Right cardiac atrium (tissue), 5 donors: ENCODE results near the gene BFSP1. TPM values are rescaled to one million over a fixed set of nuclear protein-coding genes. Genes with fewer than 3 reads are reported as not detected.

Source experiments
- ATAC-seq, 2 donors: fragments of 200-7000 bp; cut with Tn5 transposase; one replicate each; pipeline versions ENCODE4 v1.8.0 to v1.9.1; 2020; ENCODE audit warnings: moderate library complexity in 2 of 2, mild to moderate bottlenecking in 1 of 2
- DNase-seq, 3 donors: peaks; one replicate each; pipeline ENCODE4 v3.0.0-alpha.2; 2020
- H3K27ac ChIP-seq: one replicate; pipeline ENCODE4 v1.5.1; 2013; ENCODE audit warnings: mild to moderate bottlenecking, low read length, control low read depth, moderate library complexity
- H3K27me3 ChIP-seq: one replicate; pipeline ENCODE4 v1.6.1; 2013; ENCODE audit not compliant: control insufficient read depth, insufficient read depth
- H3K4me1 ChIP-seq: one replicate; pipeline ENCODE4 v1.6.1; 2013; ENCODE audit warnings: low read length; ENCODE audit not compliant: control insufficient read depth, insufficient read depth
- H3K4me3 ChIP-seq: one replicate; pipeline ENCODE4 v1.5.1; 2013; ENCODE audit warnings: low read length, control low read depth
- H3K9me3 ChIP-seq: one replicate; pipeline ENCODE4 v1.6.1; 2013; ENCODE audit warnings: low read length; ENCODE audit not compliant: control insufficient read depth
- WGBS: extraction: QIAGEN DNeasy Blood & Tissue Kit; methylation state at CpG from one replicate; pipeline ENCODE4 v1.1.7; 2013; 5-methylcytosine and 5-hydroxymethylcytosine counted together
- intact Hi-C, 4 donors: fragments of 100-400 bp; cut with DNase I; formaldehyde crosslinking; loops; one replicate each; pipeline versions ENCODE4 v1.11.0 to v1.14.0; 2022 to 2023
- long read RNA-seq, 4 donors: library from polyadenylated mRNA; unstranded; transcript quantifications; one replicate each; pipeline ENCODE4 v2.0.0, GENCODE V29; 2020 to 2021
- polyA plus RNA-seq: library from polyadenylated mRNA; stranded (reverse); fragments of 200-250 nt; gene quantifications from one replicate; pipeline ENCODE4 v1.2.3, GENCODE V29; 2013
- total RNA-seq, 4 donors: library from RNA; stranded (reverse); fragmentation: NEBNext Ultra II Directional; extraction: Animal tissue kit (Norgen Biotek cat#: 25700); gene quantifications; one replicate each; pipeline ENCODE4 v1.2.1, GENCODE V29; 2021
- donor health status: healthy with polysubstance abuse.
- donor health status: DM: no; HTN: yes; CAD: no.
- donor health status: DM: no; HTN: no; CAD: no.
- donor health status: DM: no; HTN: yes; CAD: no; lungs with severe emphysema.
- donor health status: DM: yes; HTN: yes; CAD: no.

BFSP1 gene
- total RNA-seq, result 1 to 10 TPM in 1 of 4 donors, under 1 TPM in 3; 0.64 to 1.8 (median 0.77) TPM
- polyA plus RNA-seq, result 0.59 TPM
- long read RNA-seq, donor 1, partial matches to known transcripts, result 0 of 1 reads
- long read RNA-seq, donor 1, other reads (novel, unspliced or antisense), result 1 of 1 reads
- long read RNA-seq, donor 2, partial matches to known transcripts, result 1 of 1 reads
- long read RNA-seq, donor 2, other reads (novel, unspliced or antisense), result 0 of 1 reads
- long read RNA-seq, donor 3, partial matches to known transcripts, result 0 of 1 reads
- long read RNA-seq, donor 3, other reads (novel, unspliced or antisense), result 0 of 1 reads
- long read RNA-seq, donor 4, partial matches to known transcripts, result 1 of 2 reads
- long read RNA-seq, donor 4, other reads (novel, unspliced or antisense), result 0 of 2 reads

DNA sequence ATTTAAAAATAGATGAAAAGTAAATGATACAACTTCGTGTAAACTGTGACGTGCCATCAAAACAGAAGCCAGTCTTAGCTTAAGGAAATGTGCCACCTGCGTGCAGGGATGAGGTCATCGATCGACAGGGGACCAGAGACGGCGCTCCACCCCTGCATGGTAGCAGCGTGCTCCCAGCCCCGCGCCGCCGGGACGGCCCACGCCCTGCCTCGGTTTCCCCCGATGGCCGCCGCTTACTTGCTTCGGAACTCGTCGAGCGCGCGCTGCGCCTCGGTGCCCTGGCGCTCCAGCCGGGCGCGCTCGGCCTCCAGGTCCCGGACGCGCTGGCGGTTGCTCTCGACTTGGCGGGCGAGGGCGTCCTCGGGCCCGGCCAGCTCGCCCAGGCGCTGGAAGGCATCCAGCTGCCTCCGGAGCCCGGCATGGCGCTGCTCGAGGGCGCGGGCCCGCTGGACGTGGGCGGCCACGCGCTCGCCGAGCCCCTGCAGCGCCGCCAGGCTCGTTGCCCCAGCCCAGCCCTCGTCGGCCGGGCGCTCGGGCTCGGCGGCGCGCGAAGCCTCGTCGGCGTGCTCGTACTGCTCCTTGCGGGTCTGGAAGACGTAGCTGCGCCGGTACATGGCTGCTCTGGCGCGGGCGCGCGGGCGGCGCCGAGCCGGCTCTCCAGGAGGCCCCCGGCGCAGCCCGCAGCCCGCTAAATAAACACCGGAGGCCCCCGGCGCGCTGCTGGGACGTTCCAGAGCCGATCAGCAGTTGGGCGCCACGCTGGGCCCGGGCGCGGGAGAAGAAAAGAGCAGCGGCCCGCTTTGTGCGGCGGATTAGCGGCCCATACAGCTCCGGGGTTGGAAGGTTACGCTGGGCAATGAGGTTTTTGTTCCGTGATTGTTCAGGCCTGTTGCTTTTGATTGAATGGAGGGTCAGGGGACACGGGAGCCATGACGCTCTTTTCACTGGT lies at the start of gene BFSP1:
TSS of gene BFSP1 (minus strand) at position 664 of the 949 bp plus-strand sequence. CDS start at position 614, 50 bp downstream.
- intact Hi-C loops, result loop anchor here in 3 of 4 donors (10.0 kb wide), 2 partner anchors 364 to 374 kb away; no protein-coding TSS in a partner anchor
- 2% methylated on average over 111 of the region's 111 CpGs for WGBS
- peak; percentile 51 to 84 (median 82) for DNase-seq
- Histone ChIP-seq H3K9me3 (no peaks in the 10 kb centered on the region), H3K4me1 (no peaks in the 10 kb centered on the region), H3K27me3 (no peaks in the 10 kb centered on the region), H3K4me3 (peak within 1 kb of the TSS; percentile 72), H3K27ac (peak within 1 kb of the TSS; percentile 33)
- ATAC-seq, result peak; percentile 88 to 91

DNA sequence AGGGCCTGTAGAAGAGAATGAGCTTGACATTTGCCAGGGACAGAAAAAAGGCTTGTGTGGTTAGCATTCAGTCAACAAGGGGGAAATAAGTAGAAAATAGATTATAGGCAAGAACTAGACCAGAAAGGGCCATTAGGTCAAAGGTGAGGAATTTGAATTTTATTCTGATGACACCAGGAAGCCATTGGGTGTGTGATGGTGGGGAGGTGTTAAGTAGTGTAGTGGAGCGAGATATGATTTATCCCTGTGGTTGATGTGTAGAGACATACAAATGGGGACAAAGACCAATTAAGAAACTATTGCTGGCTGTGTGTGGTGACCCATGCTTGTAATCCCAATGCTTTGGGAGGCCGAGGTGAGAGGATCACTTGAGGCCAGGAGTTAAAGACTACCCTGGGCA lies 49.7 kb upstream of the BFSP1 start:
- no peak overlapping the region for H3K4me3 ChIP-seq
- H3K27ac ChIP-seq, result no peak overlapping the region
- H3K9me3 ChIP-seq, result no peaks in the 10 kb centered on the region
- DNase-seq (no peak), ATAC-seq (peak in 1 of 2 donors; percentile 35)
- no peaks in the 10 kb centered on the region for H3K27me3 ChIP-seq
- 89% methylated on average over 2 of the region's 2 CpGs for WGBS
- H3K4me1 ChIP-seq, result peaks cover 6% of the 10 kb centered on the region
- intact Hi-C loops, result no loop called here

DNA sequence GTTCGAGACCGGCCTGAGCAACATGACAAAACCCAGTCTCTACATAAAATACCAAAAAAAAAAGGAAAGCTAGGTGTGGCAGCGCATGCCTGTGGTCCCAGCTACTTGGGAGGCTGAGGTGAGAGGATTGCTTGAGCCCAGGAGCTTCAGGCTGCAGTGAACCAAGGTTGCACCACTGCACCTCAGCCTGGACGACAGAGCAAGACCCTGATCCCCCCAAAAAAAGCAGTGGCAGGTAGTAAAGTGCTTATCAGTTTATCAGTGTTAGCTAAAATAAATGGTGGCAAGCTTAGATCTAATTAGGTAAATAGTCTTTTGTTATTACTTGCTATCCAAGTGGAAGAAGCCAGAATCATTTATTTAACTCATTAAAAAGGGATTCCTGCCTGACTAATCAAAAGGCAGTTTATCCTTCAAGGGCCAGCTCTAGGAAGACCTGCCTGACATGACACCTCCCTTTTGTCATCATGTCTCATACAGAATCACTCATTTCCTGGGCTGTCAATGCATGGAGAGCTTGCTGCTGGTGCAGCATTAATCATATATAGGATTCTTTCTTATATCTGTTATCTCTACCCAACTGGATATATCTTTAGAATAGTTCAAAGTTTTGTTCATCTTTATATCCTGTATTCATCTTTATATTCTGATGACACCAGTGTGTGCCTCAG lies 48.3 kb upstream of the BFSP1 start:
- Histone ChIP-seq H3K27me3 (no peaks in the 10 kb centered on the region), H3K4me3 (no peak overlapping the region), H3K27ac (no peak overlapping the region), H3K9me3 (no peaks in the 10 kb centered on the region), H3K4me1 (peaks cover 6% of the 10 kb centered on the region)
- 89% methylated on average over 4 of the region's 4 CpGs for WGBS
- no peak for DNase-seq
- no peak for ATAC-seq
- intact Hi-C loops, result no loop called here

DNA sequence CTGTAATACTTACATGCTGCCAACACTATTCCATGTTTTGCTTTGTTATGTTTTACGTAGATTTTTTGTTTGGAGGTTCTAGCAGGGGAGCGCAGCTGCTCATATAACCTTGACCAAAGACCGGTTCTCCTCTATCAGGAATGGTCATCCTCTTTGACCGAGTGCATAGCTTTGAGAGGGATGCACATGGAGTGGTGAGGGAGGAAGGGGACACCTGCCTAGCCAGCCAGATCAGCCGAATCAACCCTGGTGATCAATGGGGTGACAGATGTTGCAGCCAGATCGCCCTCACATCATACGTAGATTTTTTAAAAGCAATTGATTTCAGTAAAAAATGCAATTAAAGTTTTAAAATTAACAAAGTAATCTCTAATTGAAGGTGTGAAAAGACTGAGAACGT lies 45.0 kb upstream of the BFSP1 start:
- intact Hi-C loops, result no loop called here
- H3K4me1 ChIP-seq, result peaks cover 5% of the 10 kb centered on the region
- ATAC-seq (no peak), DNase-seq (no peak)
- no peaks in the 10 kb centered on the region for H3K9me3 ChIP-seq
- no peak overlapping the region for H3K4me3 ChIP-seq
- H3K27me3 ChIP-seq, result no peaks in the 10 kb centered on the region
- H3K27ac ChIP-seq, result no peak overlapping the region
- 57% methylated on average over 8 of the region's 8 CpGs for WGBS

DNA sequence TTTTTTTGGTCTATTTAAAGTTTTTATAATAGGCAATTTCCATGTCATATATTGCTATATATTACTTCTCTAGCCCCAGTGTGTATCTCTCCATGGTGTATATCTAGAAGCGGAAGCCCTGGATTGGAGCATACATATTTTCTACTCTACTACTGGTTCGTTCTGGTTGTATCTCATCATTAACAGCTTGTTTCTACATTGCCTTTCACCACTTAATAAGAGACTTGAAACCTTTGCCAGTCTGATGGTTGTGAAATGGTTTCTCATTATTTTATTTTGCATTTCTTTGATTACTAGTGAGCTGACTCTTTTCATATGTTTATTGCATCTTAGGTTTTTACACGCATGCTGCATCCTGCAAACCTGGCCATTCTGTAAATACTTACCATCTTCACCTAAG lies 42.3 kb upstream of the BFSP1 start:
- no peak for ATAC-seq
- no peak overlapping the region for H3K27ac ChIP-seq

DNA sequence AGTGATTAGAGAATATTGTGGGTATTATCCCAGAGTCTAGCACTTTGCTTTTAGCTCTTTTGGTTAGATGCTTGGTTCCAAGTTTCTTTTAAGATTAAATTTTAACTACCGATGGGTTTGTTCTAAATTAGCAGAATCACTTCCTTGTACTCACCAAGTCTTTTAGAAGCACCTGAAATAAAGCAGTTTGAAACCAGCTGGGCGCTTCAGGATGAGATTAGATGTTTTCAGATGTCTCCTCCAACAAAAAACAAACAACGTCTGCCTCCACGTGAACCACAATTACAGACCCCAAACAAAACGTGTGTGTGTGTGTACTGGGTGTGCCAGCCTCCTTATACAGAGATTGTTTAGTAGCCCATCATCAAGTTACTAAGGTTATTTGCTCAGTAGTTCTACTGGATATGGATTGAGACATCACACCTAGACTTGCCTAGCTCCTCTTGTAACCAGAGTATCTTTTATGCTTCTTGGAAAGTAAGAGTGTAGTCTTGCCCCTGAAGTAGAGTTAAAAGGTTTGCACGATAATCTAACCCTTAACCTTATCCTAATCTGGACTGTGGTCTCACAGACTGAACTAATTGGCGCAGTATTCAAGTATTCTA lies 41.0 kb upstream of the BFSP1 start:
- H3K9me3 ChIP-seq, result no peaks in the 10 kb centered on the region
- no peaks in the 10 kb centered on the region for H3K27me3 ChIP-seq
- WGBS, result 37% methylated on average over 7 of the region's 7 CpGs
- no peak overlapping the region for H3K27ac ChIP-seq
- intact Hi-C loops, result loop anchor here in 1 of 4 donors (5.0 kb wide), 1 partner anchor 35 kb away; no protein-coding TSS in a partner anchor
- peak overlapping the region; percentile 80 for H3K4me3 ChIP-seq
- ATAC-seq (no peak), DNase-seq (no peak)
- peaks cover 3% of the 10 kb centered on the region for H3K4me1 ChIP-seq

More for the DNA sequence above, 42.3 kb upstream of the BFSP1 start:
- no peaks in the 10 kb centered on the region for H3K27me3 ChIP-seq
- DNase-seq, result no peak
- H3K4me3 ChIP-seq, result peak overlapping the region; percentile 80
- no peaks in the 10 kb centered on the region for H3K9me3 ChIP-seq
- no peaks in the 10 kb centered on the region for H3K4me1 ChIP-seq
- WGBS, result 52% methylated on average over 3 of the region's 3 CpGs
- intact Hi-C loops, result loop anchor here in 1 of 4 donors (5.0 kb wide), 1 partner anchor 36 kb away; no protein-coding TSS in a partner anchor

DNA sequence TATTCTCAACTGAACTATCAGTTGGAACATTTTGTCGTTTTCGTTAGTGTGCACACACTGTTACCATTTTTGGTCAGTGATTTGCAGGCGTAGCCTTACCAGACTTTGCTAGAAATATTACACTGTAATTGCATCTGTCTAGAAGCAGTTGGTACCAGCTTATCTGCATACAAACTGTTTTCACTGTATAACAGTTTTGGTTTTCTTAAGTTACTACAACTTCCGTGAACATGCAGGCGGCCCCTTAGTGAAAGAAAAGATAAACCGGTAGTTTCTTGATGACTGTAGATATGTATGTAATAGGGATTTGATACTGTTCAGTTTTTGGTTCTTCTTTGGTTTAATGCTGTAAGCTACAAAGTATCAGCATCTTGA lies 40.0 kb upstream of the BFSP1 start:
- ATAC-seq (no peak), DNase-seq (no peak)
- H3K4me3 ChIP-seq, result peak overlapping the region; percentile 80
- H3K9me3 ChIP-seq, result no peaks in the 10 kb centered on the region
- H3K27ac ChIP-seq, result no peak overlapping the region
- 8% methylated on average over 6 of the region's 6 CpGs for WGBS
- peaks cover 3% of the 10 kb centered on the region for H3K4me1 ChIP-seq
- intact Hi-C loops, result loop anchor here in 1 of 4 donors (5.0 kb wide), 1 partner anchor 34 kb away; no protein-coding TSS in a partner anchor
- no peaks in the 10 kb centered on the region for H3K27me3 ChIP-seq

DNA sequence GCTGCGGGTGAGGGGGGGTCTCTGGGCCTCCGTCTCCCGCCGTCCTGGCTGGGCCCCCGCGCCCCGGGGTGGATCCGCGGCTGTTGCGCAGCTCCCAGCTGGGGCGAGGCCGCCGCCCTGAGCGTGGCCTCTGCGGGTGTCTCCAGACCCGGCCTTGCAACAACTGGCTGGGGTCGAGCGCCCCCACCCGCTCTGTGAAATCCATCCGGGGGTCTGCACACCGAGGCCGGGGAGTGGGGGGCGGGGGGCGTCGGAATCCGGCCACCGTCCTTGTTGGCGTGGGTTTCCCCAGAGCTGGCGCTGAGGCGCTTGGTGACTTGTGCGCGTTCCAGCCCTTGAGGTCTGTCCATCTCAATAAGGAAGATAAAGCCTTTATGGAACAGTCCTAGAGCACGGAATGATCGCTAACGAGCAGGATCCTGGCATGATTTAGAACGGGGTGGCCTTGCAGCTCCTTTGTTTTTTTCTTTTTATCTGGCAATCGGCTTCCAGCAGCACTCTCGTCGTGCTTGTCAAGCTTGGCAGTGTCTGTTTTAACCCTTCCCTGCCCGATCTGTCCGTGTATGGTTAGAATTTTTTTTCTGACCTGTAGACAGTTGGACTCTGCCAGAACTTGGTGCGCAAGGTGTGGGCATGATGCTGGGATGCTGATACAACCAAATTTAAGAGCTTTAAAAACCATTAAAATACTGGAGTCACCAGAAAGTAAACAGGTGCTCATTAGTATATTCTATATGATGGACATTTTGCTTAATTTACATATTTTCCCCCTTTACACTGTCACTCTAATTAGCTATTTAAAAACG lies 39.4 kb upstream of the BFSP1 start:
- Histone ChIP-seq H3K27ac (peak overlapping the region; percentile 89), H3K27me3 (no peaks in the 10 kb centered on the region), H3K9me3 (no peaks in the 10 kb centered on the region), H3K4me1 (peaks cover 3% of the 10 kb centered on the region), H3K4me3 (peak overlapping the region; percentile 80)
- DNase-seq (peak; percentile 64 to 87 (median 84)), ATAC-seq (peak; percentile 54 to 59)
- intact Hi-C loops, result loop anchor here in 1 of 4 donors (5.0 kb wide), 1 partner anchor 33 kb away; no protein-coding TSS in a partner anchor
- 1% methylated on average over 43 of the region's 43 CpGs for WGBS

DNA sequence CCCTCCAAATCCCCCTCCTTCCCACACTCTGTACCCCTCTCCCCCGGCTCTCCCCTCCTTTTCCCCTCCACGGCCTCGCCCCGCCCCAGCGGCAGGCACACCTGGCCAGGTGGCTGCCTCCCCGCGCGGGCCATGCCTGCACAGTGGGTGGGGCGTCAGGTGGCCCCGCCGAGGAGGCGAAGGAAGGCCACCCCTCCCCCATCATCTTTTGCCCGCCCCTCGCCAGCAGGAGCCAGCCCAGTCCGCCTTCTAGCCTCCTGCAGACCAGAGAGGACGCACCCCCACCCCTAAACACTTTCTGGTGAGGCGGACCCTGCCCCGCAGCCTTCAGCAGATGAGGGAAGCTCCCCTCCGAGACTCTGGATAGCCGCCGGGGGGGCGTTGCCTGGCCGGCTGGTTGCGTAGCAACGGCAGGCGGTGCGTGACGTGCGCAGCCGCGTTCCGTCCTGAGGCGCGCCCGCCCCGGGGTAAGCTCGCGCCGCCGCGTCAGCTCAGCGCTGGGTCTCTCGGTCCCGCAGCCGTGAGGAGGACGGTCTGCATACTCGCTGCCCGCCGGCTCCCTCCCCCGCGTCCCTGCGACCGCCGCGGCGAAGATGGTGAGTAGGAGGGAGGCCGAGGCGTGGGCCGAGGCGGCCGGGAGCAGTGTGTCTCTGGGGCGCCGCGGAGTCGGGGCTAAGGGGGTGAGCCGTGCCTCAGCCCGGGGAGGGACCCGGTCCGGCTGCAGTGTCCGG lies 38.6 kb upstream of the BFSP1 start, which contains the start of gene DSTN:
TSS of gene DSTN (plus strand) at position 460 of the 731 bp plus-strand sequence. CDS start at position 594, 134 bp downstream.
- H3K4me3 ChIP-seq, result peak within 1 kb of the TSS; percentile 80
- under 1% methylated on average over 70 of the region's 70 CpGs for WGBS
- intact Hi-C loops, result loop anchor here in 1 of 4 donors (5.0 kb wide), 1 partner anchor 32 kb away; no protein-coding TSS in a partner anchor
- H3K27me3 ChIP-seq, result no peaks in the 10 kb centered on the region
- H3K9me3 ChIP-seq, result no peaks in the 10 kb centered on the region
- peaks cover 3% of the 10 kb centered on the region for H3K4me1 ChIP-seq
- ATAC-seq (peak; percentile 93 to 94), DNase-seq (peak; percentile 95 to 98 (median 97))
- H3K27ac ChIP-seq, result peak within 1 kb of the TSS; percentile 97
